Tibial artery (tissue), 4 donors: ENCODE measurements around the gene USP11.
"Not testable (repeated sequence)": the region's sequence is repeated elsewhere in the genome, so short reads cannot be mapped to it uniquely, and the experiment has no call there.

Source experiments
- DNase-seq, 2 donors: peaks; one replicate each; pipeline ENCODE4 v3.0.0-alpha.2; 2019
- H3K27ac ChIP-seq, 2 donors: fragments of 200-600 bp; sonication (generic) in 1 of 2; 1 replicate in 1 of 2; 2 replicates in 1 of 2; pipeline ENCODE4 v1.5.1; 2018 to 2019; ENCODE audit warnings: mild to moderate bottlenecking in 1 of 2
- H3K27me3 ChIP-seq, 2 donors: fragments of 200-600 bp; sonication (generic) in 1 of 2; one replicate each; pipeline versions ENCODE4 v1.5.1 to v1.6.0; 2016 to 2019
- H3K36me3 ChIP-seq, 3 donors: fragments of 200-600 bp; sonication (generic) in 2 of 3; one replicate each; pipeline ENCODE4 v1.5.1; 2016 to 2019; ENCODE audit warnings: mild to moderate bottlenecking in 2 of 3
- H3K4me1 ChIP-seq, 4 donors: fragments of 200-600 bp; sonication (generic) in 2 of 4; 1 replicate in 3 of 4; 2 replicates in 1 of 4; pipeline ENCODE4 v1.5.1; 2016 to 2019
- H3K4me3 ChIP-seq, 2 donors: fragments of 200-600 bp; sonication (generic) in 1 of 2; 1 replicate in 1 of 2; 2 replicates in 1 of 2; pipeline ENCODE4 v1.5.1; 2018 to 2019; ENCODE audit warnings: mild to moderate bottlenecking in 2 of 2
- H3K9me3 ChIP-seq, 3 donors: fragments of 200-600 bp; sonication (generic) in 1 of 3; one replicate each; pipeline ENCODE4 v1.5.1; 2016 to 2019
- intact Hi-C: fragments of 100-400 bp; cut with DNase I; formaldehyde crosslinking; loops from one replicate; pipeline ENCODE4 v1.15.0; 2023; ENCODE audit warnings: low total_unique reads
- TF ChIP-seq, protein P1 (sequence below), 2 experiments: fragments of 200-600 bp in 1 of 2; fragments of 450-650 bp in 1 of 2; IDR thresholded peaks; one replicate each; pipeline ENCODE4 v1.5.1; 2017 to 2019; ENCODE audit warnings: antibody characterized with exemption in 2 of 2, mild to moderate bottlenecking in 1 of 2, moderate library complexity in 1 of 2

USP11 gene

DNA sequence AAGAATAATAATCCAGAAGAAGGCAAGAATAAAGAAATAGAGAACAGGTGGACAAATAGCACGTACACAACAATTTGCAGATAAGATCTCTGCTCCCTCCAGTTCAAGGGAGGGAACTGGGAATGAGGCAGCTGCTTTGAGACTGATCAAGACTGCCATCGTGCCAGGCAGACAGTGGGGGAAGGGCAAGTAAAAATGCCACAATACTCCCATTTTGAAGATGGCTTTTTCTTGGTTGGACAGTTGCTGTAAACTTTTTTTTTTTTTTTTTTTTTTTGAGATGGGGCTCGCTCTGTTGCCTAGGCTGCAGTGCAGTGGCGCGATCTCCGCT lies 17.2 kb downstream of the USP11 start:
- TF ChIP-seq, protein P1, sequence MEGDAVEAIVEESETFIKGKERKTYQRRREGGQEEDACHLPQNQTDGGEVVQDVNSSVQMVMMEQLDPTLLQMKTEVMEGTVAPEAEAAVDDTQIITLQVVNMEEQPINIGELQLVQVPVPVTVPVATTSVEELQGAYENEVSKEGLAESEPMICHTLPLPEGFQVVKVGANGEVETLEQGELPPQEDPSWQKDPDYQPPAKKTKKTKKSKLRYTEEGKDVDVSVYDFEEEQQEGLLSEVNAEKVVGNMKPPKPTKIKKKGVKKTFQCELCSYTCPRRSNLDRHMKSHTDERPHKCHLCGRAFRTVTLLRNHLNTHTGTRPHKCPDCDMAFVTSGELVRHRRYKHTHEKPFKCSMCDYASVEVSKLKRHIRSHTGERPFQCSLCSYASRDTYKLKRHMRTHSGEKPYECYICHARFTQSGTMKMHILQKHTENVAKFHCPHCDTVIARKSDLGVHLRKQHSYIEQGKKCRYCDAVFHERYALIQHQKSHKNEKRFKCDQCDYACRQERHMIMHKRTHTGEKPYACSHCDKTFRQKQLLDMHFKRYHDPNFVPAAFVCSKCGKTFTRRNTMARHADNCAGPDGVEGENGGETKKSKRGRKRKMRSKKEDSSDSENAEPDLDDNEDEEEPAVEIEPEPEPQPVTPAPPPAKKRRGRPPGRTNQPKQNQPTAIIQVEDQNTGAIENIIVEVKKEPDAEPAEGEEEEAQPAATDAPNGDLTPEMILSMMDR (IDR thresholded peaks at IDR 0.05): no peak
- Histone ChIP-seq H3K9me3 (peaks cover 0 to 8% (median 0%) of the 10 kb centered on the region in 3 donors), H3K36me3 (peaks cover 4 to 22% (median 9%) of the 10 kb centered on the region in 3 donors), H3K27me3 (no peaks in the 10 kb centered on the region), H3K27ac (no peak overlapping the region), H3K4me3 (no peak overlapping the region), H3K4me1 (no peaks in the 10 kb centered on the region)
- DNase-seq: no peak
- intact Hi-C loops: no loop called here

DNA sequence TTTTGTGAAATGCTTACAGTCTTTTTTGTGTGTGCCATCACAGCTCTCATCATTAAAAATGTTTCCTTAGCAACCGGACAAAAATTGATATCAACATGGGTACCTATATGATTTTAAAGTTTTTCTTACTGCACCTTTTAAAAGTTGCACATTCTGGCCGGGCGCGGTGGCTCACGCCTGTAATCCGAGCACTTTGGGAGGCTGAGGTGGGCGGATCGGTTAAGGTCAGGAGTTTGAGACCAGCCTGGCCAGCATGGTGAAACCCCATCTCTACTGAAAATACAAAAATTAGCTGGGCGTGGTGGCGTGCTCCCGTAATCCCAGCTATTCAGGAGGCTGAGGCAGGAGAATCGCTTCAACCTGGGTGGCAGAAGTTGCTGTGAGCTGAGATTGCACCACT lies 24.8 kb downstream of the USP11 start:
- DNase-seq, H3K4me3 ChIP-seq, H3K27me3 ChIP-seq, H3K4me1 ChIP-seq, H3K36me3 ChIP-seq, intact Hi-C loops, H3K9me3 ChIP-seq, H3K27ac ChIP-seq: not testable (repeated sequence)

DNA sequence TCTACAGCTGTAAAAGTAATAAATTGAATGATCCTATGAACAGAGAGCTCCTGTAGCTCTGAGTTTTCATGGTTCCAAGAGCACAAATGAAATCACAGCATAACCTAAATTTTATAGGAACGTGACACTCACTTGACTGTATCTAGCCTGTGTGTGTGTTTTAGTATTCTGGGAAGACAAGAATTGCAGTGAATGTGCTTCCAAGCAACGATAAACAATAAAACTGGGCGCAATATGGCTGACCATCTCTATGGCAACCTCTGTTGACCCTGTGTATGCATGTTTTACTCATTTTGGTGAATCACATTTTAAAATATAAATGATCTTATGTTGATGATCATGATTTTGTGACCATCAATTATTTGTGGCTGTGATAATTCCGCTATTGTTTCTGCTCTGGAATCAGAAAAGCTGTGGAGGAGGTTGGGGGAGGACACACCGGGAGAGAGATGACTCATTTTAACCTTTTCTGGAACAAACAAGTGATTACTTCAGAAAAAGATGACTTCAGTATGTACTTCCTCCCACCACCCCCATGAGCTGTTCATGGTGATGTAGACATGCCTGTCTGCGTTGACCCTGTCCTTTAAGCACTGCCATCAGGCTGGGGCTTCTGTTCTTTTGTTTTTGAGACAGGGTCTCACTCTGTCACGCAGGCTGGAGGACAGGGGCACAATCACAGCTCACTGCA lies 31.8 kb downstream of the USP11 start:
- Histone ChIP-seq H3K27ac (no peak overlapping the region), H3K9me3 (no peaks in the 10 kb centered on the region), H3K4me3 (no peak overlapping the region), H3K27me3 (no peaks in the 10 kb centered on the region), H3K36me3 (no peaks in the 10 kb centered on the region), H3K4me1 (no peaks in the 10 kb centered on the region)
- intact Hi-C loops: no loop called here
- no peak for DNase-seq
- TF ChIP-seq, protein P1 (IDR thresholded peaks at IDR 0.05): no peak

DNA sequence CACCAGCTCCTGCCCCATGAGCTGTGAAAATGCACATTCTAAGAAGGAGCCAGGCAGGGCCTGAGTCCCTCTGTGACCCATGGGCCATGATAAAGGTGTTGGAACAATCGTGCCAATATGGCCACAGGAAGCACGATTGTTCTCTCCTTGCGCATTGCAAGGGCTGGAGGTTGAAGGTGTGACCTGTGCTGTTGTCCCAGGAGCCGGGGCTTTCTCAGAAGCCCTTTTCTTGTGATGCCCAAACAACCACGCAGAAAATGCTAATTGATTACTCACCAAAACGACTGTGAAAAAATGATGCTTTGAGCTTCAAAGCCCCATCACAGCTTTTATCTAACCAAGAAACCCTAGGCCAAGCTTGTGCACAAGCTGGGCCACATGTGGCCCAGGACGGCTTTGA lies 33.8 kb downstream of the USP11 start:
- H3K4me1 ChIP-seq: no peaks in the 10 kb centered on the region
- intact Hi-C loops: no loop called here
- no peaks in the 10 kb centered on the region for H3K27me3 ChIP-seq
- no peak for DNase-seq
- H3K27ac ChIP-seq: no peak overlapping the region
- no peaks in the 10 kb centered on the region for H3K36me3 ChIP-seq
- no peaks in the 10 kb centered on the region for H3K9me3 ChIP-seq
- H3K4me3 ChIP-seq: no peak overlapping the region
- TF ChIP-seq, protein P1 (IDR thresholded peaks at IDR 0.05): no peak

DNA sequence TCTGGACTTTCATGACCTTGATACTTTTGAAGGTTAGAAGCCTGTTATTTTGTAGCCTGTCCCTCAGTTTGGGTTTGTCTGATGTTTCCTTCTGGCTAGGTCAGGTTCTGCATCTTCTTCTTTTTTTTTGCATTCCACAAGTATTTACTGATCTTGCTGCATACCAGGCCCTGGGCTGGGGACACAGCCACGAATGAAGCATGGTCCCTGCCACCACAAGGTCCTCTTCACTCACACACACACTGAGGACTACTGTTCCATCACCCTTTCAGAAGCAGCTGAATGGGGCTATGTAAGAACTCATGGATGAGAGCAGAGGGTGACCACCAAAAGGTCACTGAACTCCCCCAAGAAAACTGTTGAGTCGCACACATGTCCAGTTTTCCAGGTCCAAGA lies 39.2 kb downstream of the USP11 start:
- no peaks in the 10 kb centered on the region for H3K27me3 ChIP-seq
- H3K9me3 ChIP-seq: no peaks in the 10 kb centered on the region
- no peak overlapping the region for H3K4me3 ChIP-seq
- no peak for DNase-seq
- no peaks in the 10 kb centered on the region for H3K4me1 ChIP-seq
- H3K36me3 ChIP-seq: no peaks in the 10 kb centered on the region
- H3K27ac ChIP-seq: no peak overlapping the region
- intact Hi-C loops: no loop called here
- TF ChIP-seq, protein P1 (IDR thresholded peaks at IDR 0.05): no peak

DNA sequence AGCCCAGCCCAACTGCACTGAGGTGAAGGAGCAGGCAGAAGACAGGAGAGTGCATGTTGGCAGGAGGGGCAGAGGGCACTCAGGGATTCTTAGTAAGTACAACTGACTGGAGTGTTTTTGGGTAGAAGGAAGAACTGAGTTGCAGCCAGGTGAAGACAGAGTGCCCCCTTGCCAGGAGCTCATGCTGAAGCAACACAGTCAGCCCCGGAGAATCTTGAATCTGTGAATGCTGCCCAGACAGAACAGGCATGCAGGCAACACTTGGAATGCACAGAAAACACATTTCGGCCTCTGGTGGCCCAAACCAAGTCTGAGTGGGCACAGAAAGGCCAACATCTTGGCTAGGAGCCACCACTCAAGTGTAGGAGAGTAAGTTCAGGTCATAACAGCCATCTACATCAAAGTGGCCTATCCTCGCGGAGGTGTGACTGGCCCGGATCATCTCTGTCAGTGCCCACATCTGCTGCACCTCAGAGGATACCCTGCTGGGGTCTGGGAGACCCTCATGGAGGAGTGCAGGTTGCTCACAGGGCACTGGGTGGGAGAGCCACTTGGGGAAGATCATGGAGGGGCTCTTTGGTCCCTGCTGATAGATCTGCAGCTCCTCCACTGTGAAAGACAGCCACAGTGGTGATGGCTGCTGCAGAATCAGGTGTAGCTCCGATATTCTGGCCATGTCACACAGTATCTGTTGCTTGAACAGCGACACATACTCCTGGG lies 40.4 kb downstream of the USP11 start:
- Histone ChIP-seq H3K27ac (no peak overlapping the region), H3K27me3 (no peaks in the 10 kb centered on the region), H3K9me3 (no peaks in the 10 kb centered on the region), H3K4me1 (no peaks in the 10 kb centered on the region), H3K4me3 (no peak overlapping the region), H3K36me3 (no peaks in the 10 kb centered on the region)
- intact Hi-C loops: no loop called here
- DNase-seq: no peak
- TF ChIP-seq, protein P1 (IDR thresholded peaks at IDR 0.05): no peak
